ENCODE data around the gene RDH16.
"Not testable (repeated sequence)": the region's sequence is repeated elsewhere in the genome, so short reads cannot be mapped to it uniquely, and the experiment has no call there.

Gene RDH16

GRCh38 chr12:56978397-56979138, 21.2 kb upstream of the RDH16 start:
- DNase-seq (ENCODE audit: insufficient read length, low spot score): no peak
- TF ChIP-seq POU2F2 (IDR thresholded peaks at IDR 0.05; ENCODE audit: low read depth, low read length): no peak
- TF ChIP-seq POLR2A (IDR thresholded peaks at IDR 0.05; ENCODE audit: low read depth, low read length): no peak
- no peak for TF ChIP-seq TAF1 (IDR thresholded peaks at IDR 0.05; ENCODE audit: low read depth, low read length)
- no peak for TF ChIP-seq POLR2AphosphoS5 (IDR thresholded peaks at IDR 0.05; ENCODE audit: low read depth, low read length)
- no peak for TF ChIP-seq SPI1 (IDR thresholded peaks at IDR 0.05; ENCODE audit: low read depth, low read length)
- no peak for TF ChIP-seq PAX5 (IDR thresholded peaks at IDR 0.05; ENCODE audit: insufficient read depth, low read length, severe bottlenecking)
- no peak for FAIRE-seq

DNA sequence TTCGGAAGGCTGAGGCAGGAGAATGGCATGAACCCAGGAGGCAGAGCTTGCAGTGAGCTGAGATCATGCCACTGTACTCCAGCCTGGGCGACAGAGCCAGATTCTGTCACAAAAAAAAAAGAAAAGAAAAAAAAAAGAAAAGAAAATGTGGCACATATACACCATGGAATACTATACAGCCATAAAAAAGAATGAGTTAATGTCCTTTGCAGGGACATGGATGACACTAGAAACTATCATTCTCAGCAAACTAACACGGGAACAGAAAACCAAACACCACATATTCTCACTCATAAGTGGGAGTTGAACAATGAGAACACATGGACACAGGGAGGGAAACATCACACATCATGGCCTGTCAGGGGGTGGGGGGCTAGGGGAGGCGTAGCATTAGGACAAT, 20.0 kb upstream of the RDH16 start:
- not testable (repeated sequence) for FAIRE-seq

DNA sequence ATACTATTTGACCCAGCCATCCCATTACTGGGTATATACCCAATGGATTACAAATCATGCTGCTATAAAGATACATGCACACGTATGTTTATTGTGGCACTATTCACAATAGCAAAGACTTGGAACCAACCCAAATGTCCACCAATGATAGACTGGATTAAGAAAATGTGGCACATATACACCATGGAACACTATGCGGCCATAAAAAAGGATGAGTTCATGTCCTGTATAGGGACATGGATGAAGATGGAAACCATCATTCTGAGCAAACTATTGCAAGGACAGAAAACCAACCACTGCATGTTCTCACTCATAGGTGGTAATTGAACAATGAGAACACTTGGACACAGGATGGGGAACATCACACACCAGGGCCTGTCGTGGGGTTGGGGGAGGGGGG, 16.8 kb upstream of the RDH16 start:
- FAIRE-seq; DNase-seq (ENCODE audit: insufficient read length, low spot score): not testable (repeated sequence)

More for the DNA sequence above, 20.0 kb upstream of the RDH16 start:
- not testable (repeated sequence) for DNase-seq (ENCODE audit: insufficient read length, low spot score)

DNA sequence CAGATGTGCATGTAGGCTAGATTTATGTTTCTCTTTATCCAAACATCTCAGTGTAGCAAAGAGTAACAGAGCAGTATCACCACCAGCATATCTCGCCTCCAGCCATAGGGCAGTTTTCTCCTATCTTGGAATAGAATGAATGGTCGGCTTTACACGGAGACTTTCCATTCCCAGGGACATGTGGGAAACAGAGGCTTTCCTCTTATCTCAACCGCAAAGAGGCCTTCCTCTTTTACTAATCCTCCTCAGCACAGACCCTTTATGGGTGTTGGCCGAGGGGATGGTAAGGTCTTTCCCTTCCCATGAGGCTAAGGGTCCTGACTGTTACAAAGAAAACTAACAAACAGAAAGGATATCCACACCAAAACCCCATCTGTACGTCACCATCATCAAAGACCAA, 11.5 kb upstream of the RDH16 start:
- not testable (repeated sequence) for FAIRE-seq; DNase-seq (ENCODE audit: insufficient read length, low spot score)

GRCh38 chr12:56965997-56966642, 8.7 kb upstream of the RDH16 start:
- not testable (repeated sequence) for FAIRE-seq; DNase-seq (ENCODE audit: insufficient read length, low spot score)

GRCh38 chr12:56965124-56965523, 7.7 kb upstream of the RDH16 start:
- FAIRE-seq; DNase-seq (ENCODE audit: insufficient read length, low spot score): not testable (repeated sequence)

- not testable (repeated sequence) for FAIRE-seq; DNase-seq (ENCODE audit: insufficient read length, low spot score)
Observed at GRCh38 chr12:56963557-56963956, 6.1 kb upstream of the RDH16 start.

- FAIRE-seq; DNase-seq (ENCODE audit: insufficient read length, low spot score): not testable (repeated sequence)
Observed at GRCh38 chr12:56962247-56962646, 4.8 kb upstream of the RDH16 start.

GRCh38 chr12:56958422-56958821, 1.0 kb upstream of the RDH16 start:
- TF ChIP-seq POLR2A (IDR thresholded peaks at IDR 0.05; ENCODE audit: low read depth, low read length) (no peak), POU2F2 (IDR thresholded peaks at IDR 0.05; ENCODE audit: low read depth, low read length) (no peak), TAF1 (IDR thresholded peaks at IDR 0.05; ENCODE audit: low read depth, low read length) (no peak), PAX5 (IDR thresholded peaks at IDR 0.05; ENCODE audit: insufficient read depth, low read length, severe bottlenecking) (no peak), POLR2AphosphoS5 (IDR thresholded peaks at IDR 0.05; ENCODE audit: low read depth, low read length) (no peak), SPI1 (IDR thresholded peaks at IDR 0.05; ENCODE audit: low read depth, low read length) (no peak)
- DNase-seq (ENCODE audit: insufficient read length, low spot score) (no peak), FAIRE-seq (no peak)

DNA sequence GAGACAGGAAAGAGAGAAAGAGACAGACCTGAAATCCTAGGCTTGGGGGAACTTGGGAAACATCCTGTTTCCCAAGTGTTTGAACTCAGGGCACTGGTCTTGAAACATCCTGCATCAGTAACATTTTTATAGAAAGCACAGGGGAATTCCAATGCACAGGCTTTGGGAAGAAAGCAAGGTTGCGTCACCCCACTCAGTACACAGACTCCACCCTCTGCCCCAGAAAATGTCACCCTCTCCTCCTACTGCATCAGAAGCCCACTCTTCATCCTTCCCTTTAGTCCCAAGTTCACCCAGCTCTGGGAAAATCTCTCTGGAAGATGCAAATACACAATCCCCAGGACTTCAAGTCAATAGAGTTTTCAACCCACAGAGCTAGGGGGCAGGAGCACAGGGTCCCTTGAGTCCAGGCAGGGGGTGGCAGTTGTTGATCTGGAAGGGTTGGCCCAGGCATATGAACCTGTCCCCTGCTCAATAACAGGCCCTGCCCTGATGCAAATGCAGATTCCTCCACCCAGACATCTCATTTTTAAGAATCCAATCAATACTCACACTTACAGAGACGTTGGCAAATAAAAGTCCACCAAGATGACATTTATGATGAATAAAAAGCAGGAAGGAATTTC, 1.7 kb downstream of the RDH16 start:
- DNase-seq (ENCODE audit: insufficient read length, low spot score) (no peak), FAIRE-seq (no peak)
- TF ChIP-seq PAX5 (IDR thresholded peaks at IDR 0.05; ENCODE audit: insufficient read depth, low read length, severe bottlenecking): no peak
- no peak for TF ChIP-seq TAF1 (IDR thresholded peaks at IDR 0.05; ENCODE audit: low read depth, low read length)
- no peak for TF ChIP-seq POU2F2 (IDR thresholded peaks at IDR 0.05; ENCODE audit: low read depth, low read length)

DNA sequence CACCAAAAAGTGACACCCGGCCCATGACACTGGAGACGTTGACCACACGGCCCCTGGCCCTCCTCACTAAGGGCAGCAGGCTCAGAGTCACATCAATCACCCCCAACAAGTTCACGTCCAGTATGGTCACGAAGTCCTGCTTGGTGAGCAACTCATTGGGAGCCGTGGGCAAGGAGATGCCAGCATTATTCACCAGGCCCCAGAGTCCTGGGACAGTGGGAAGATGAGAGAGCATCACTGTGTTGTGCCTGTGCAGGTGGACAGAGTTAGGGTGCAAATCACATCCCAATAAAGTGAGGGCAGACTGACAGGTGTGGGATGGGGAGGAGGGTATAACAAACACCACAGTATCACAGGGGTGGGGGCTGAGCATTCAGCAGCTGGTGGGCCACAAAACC, 2.5 kb downstream of the RDH16 start:
- FAIRE-seq (no peak), DNase-seq (ENCODE audit: insufficient read length, low spot score) (no peak)
- TF ChIP-seq POLR2A (IDR thresholded peaks at IDR 0.05; ENCODE audit: low read depth, low read length): no peak
- no peak for TF ChIP-seq POLR2AphosphoS5 (IDR thresholded peaks at IDR 0.05; ENCODE audit: low read depth, low read length)
- TF ChIP-seq SPI1 (IDR thresholded peaks at IDR 0.05; ENCODE audit: low read depth, low read length): no peak
- TF ChIP-seq TAF1 (IDR thresholded peaks at IDR 0.05; ENCODE audit: low read depth, low read length): no peak
- TF ChIP-seq POU2F2 (IDR thresholded peaks at IDR 0.05; ENCODE audit: low read depth, low read length): no peak
- no peak for TF ChIP-seq PAX5 (IDR thresholded peaks at IDR 0.05; ENCODE audit: insufficient read depth, low read length, severe bottlenecking)

All from GM12891 (cell line).